GM15510 (cell line): ENCODE data around the gene NOTO.

Experiments used
- POLR2A ChIP-seq: IDR thresholded peaks from 3 replicates; pipeline ENCODE4 v1.6.1; 2011; ENCODE audit warnings: borderline replicate concordance; ENCODE audit not compliant: insufficient read length; ENCODE audit errors: extremely low read depth

The NOTO gene

DNA sequence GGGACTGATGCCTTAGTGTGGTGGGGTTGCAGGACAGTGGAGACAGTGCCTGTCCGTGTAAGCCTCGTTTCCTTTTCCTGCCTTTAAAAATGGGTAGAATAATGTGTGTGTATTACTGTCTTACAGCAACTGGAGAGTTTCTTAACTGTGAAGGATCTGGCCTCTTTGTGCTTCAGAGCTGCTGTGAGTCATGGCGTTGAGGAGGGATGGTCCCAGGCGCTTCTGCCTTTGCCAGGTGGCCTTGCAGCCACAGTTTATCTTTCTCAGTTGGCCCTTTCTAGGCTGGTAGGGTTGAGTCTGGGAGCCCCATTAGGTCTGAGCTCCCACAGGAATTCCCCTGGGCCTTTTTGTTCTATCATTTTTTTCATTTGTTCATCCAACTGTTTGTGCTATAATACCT, 21.4 kb downstream of the NOTO start:
- TF ChIP-seq POLR2A = no peak

GRCh38 chr2:73225513-73226360, 23.4 kb downstream of the NOTO start:
- no peak for TF ChIP-seq POLR2A

GRCh38 chr2:73227086-73227485, 24.7 kb downstream of the NOTO start:
- no peak for TF ChIP-seq POLR2A

DNA sequence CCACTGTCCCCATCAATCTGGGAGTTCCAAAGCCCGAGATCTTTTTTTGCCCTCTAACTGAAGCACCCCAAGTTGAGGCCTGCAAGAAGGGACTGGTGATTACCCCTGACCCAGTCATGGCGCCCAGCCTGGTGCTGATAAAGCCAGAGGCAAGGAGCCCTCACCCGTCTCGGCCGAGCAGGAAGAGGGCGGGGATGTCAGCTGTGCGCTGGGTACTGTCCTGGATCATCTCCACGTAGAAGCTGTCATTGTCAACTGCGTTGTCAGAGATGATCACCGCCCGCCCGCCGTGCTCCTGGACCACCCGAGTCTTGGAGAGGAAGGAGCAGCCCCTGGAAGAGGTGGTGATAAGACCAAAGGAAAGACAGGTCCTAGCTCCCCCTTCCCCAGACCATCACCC, 26.3 kb downstream of the NOTO start:
- no peak for TF ChIP-seq POLR2A

DNA sequence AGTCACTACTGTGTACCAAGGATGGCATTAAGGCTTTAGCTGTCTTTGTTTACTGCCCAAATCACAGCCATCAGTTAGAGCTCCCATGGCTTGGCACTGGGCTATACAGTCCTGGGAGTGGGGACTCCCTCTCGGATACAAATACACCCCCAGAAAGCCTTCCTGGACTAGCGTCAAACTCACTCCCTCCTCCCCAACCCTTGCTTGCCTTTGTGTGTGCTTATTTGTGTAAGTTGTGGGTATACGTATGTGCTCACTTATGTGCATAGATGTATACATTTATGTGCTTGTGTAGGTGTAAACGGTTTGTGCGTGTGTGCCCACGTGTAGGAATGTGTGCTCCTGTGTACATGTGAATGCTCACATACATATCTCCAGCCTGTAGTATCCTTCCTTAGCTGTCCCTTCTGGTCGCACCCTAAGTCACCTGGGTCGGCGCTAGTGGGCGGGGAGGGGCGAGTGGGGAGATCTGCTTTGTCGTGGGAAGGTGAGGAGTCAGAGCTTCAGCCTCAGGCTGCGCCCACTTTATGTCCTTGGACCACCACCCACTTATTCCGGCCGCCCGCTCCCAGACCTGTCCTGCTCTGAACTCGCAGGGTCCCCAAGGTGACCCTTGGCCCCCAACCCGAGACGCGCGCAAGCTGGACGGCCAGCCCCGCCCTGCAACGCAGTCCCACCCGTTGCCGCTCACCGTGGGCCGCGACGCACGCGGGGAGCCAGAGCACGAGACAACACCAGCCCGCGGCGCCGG, 30.2 kb downstream of the NOTO start:
- TF ChIP-seq POLR2A = no peak

DNA sequence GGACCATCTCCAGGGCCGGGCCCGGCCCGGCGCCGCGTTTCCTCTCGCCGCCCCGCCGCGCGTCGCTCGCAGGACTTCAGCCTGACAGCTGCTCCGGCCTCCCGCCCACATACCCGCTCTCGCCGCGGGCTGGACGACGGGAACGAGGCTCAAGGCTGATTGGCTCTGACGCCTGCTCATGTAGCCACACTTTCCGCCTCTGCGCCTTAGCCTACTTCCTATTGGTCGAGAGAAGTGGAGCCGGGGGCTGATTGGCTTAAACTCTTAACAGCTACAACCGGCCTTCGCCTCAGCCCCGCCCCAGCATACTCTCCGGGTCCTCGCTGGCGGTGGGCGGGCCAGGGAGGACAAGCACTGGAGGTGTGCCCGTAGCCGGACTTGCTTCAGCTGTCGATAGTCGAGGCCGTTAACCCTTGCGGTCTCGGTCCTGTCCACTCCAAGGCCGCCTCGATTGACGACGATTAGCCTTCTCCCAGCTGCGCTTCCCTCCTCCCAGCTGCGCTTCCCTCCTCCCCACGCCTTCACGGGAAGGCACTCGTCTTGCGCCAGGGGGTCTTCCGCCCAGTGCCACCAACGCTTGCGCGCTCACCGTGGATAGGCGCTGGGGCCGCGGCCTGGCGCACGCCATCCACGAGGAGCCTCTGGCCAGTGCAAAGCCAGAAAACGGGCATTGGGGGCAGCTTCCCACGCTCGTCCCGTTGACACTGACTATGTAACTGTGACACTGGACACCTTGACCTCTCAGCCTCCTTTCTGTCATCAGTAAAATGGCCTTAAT, 31.0 kb downstream of the NOTO start, which contains the start of gene PRADC1:
Gene PRADC1, minus strand, starts transcription at position 86 of the 778 bp plus-strand sequence. Its CDS starts 79 bp downstream, at position 7.
- TF ChIP-seq POLR2A = peak; percentile 68

GRCh38 chr2:73233932-73234832, 31.8 kb downstream of the NOTO start, which contains the start of gene CCT7:
Gene CCT7 (plus strand): TSS chr2:73234308. CDS start chr2:73234379, 71 bp downstream.
- TF ChIP-seq POLR2A = peak; percentile 98

GRCh38 chr2:73235315-73236028, 33.1 kb downstream of the NOTO start:
- TF ChIP-seq POLR2A = no peak

DNA sequence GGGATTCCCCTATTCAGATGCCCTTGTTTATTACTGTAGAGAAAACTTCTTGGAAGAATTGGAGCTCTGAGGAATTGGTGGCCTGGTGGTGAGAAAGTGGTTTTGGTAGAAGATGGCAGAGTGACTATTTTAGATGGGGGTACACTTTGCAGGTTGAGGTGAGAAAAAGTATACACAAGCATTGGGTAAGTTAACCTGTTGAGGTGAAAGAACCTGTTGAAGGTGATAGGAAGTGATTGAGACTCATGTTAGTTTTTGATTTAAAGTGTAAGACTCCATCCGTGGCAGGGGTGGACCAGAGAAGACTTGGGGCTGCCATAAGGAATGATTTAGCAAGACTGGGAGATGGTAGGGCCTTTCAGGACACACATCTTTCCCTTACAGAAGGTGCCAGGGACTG, 34.8 kb downstream of the NOTO start:
- TF ChIP-seq POLR2A = no peak

DNA sequence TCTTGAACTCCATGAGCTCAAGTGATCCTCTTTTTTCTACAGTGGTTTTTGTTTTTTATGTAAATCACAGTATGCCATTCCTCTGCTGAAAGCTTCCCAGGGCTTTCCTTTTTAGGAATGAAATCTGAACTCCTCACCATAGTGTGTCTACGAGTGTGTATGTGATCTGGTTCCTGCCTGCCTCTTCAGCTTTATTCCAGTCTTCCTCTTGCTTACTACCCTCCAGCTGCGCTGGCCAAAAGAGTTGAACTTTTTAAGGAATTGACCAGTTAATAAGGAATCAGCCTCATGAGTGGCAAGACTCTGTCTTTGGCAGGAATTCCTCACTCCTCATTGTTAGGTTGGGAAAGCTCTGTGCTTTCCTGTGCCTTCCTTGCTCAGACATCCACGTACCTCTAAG, 35.8 kb downstream of the NOTO start:
- TF ChIP-seq POLR2A = no peak

- TF ChIP-seq POLR2A = no peak
Observed at GRCh38 chr2:73238976-73239375, 36.6 kb downstream of the NOTO start.

- no peak for TF ChIP-seq POLR2A
Observed at GRCh38 chr2:73239776-73240175, 37.4 kb downstream of the NOTO start.

- no peak for TF ChIP-seq POLR2A
Observed at GRCh38 chr2:73243884-73244570, 41.7 kb downstream of the NOTO start.
